ENCODE measurements around the gene RPN2.

Gene RPN2

GRCh38 chr20:37218976-37219375, 39.8 kb downstream of the RPN2 start:
- no peak for DNase-seq (ENCODE audit: low spot score)
- TF ChIP-seq CTCF (IDR thresholded peaks at IDR 0.05; ENCODE audit: extremely low read depth, missing control alignments): no peak

- DNase-seq (ENCODE audit: low spot score): no peak
- TF ChIP-seq CTCF (IDR thresholded peaks at IDR 0.05; ENCODE audit: extremely low read depth, missing control alignments): no peak
These were observed 40.9 kb downstream of the RPN2 start for GRCh38 chr20:37219751-37220668.

- DNase-seq (ENCODE audit: low spot score): no peak
These were observed 41.6 kb downstream of the RPN2 start for GRCh38 chr20:37220731-37221130.

GRCh38 chr20:37222086-37222485, 43.0 kb downstream of the RPN2 start:
- no peak for DNase-seq (ENCODE audit: low spot score)
- no peak for TF ChIP-seq CTCF (IDR thresholded peaks at IDR 0.05; ENCODE audit: extremely low read depth, missing control alignments)

More at GRCh38 chr20:37220731-37221130, 41.6 kb downstream of the RPN2 start:
- TF ChIP-seq CTCF (IDR thresholded peaks at IDR 0.05; ENCODE audit: extremely low read depth, missing control alignments): no peak

GRCh38 chr20:37223053-37223452, 43.9 kb downstream of the RPN2 start:
- TF ChIP-seq CTCF (IDR thresholded peaks at IDR 0.05; ENCODE audit: extremely low read depth, missing control alignments): no peak

GRCh38 chr20:37225146-37225545, 46.0 kb downstream of the RPN2 start:
- no peak for DNase-seq (ENCODE audit: low spot score)
- no peak for TF ChIP-seq CTCF (IDR thresholded peaks at IDR 0.05; ENCODE audit: extremely low read depth, missing control alignments)

More at GRCh38 chr20:37223053-37223452, 43.9 kb downstream of the RPN2 start:
- DNase-seq (ENCODE audit: low spot score): peak; percentile 32

- DNase-seq (ENCODE audit: low spot score): no peak
- TF ChIP-seq CTCF (IDR thresholded peaks at IDR 0.05; ENCODE audit: extremely low read depth, missing control alignments): no peak
These were observed 47.8 kb downstream of the RPN2 start for GRCh38 chr20:37226889-37227288.

Measured in GM20000 (cell line).